ENCODE results near the gene XK.
"Not testable (repeated sequence)": the region's sequence is repeated elsewhere in the genome, so short reads cannot be mapped to it uniquely, and the experiment has no call there.

XK gene

DNA sequence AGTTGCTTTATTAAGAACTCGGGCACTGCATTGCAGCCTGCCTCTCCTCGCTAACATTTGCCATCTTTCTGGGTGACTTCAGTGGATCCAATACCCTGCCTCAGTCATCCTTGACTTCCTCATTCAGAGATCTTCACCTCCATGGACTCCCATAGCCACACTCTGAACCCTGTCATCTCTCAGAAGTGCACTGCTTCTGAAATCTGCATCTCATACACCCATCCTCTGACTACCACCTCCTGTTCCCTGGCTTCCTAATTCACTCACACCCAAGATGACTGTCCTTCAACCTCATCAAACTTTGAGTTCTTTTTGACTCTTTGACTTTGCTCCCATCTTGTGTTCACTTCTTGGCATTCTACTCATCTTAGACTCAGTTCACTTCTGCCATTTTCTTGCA lies 68.9 kb downstream of the XK start:
- DNase-seq (ENCODE audit: low read depth), result no peak

DNA sequence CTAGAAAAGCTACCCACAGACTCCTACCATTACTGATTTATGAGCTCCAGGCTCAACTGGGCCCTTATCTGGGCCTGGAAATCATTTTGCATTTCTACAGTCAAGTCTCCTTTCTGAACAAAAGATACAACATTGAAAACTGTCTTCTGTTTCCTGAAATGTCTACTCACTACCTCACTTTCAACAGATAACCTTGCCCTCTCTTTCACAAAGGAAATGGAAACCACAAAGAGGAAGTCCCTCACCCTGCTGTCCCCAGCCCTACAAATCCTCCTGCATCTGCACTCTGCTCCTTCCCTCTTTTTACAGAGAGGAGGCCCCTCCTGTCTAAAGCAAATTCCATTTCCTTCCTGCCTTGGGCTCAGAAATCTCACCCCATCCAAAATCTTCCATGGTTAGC lies 69.4 kb downstream of the XK start:
- DNase-seq (ENCODE audit: low read depth), result no peak

DNA sequence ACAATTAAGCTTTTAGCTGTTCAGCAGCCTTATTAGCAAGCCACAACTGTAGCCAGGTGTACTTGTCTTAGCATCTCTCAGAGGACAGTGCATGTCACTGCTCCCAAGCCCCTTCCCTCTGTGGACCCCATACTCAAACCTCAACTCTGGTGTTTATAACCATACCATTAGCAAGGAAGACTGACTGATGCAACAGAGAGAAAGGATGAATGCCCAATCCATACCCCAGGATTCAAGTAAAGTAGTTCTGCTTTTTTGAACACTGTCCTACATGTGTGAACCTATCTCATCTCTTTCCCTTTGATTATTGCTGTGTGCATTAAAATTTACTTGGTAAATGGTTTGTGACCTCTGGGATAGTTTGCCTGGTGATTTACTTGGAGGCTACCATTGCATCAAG lies 71.5 kb downstream of the XK start:
- DNase-seq (ENCODE audit: low read depth), result no peak

DNA sequence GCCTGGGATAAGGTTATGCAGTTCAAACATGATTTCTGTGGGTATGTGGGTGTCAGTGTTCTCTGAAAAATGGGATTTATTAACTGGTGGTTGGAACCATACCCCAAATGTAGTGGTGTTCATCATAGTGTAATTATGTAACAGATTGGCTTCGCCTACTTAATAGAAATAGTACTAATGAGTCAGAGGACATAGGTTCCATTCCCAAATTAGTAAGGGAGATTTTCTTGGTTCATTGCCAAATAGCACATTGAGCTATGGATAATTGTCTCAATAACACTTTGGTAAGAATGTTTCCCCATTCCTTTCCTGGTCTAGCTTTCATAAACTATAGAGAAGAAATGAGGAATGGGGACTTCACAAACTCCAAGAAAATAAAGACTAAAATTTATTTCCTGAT lies 73.8 kb downstream of the XK start:
- DNase-seq (ENCODE audit: low read depth), result no peak

DNA sequence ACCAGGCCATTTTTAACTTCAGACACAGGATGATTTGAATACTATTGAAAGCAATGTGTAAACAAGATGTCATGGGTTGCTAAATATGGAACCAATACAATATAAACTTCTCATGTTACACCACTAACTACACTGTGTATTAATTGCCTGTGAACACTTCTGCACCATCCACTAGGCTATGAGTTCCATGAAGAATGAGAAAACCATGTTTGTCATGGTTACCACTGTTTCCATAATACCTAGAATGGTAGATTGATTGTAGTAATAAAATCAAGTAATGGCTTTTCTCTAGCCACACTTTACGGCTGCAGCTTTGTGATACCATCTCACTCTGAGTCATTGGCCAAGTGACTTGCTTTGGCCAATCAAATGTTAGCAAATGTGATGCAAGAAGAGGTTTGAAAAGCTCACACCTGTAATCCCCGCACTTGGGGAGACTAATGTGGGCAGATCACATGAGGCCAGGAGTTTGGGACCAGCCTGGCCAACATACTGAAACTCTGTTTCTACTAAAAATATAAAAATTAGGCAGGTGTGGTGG lies 74.4 kb downstream of the XK start:
- DNase-seq (ENCODE audit: low read depth), result no peak

DNA sequence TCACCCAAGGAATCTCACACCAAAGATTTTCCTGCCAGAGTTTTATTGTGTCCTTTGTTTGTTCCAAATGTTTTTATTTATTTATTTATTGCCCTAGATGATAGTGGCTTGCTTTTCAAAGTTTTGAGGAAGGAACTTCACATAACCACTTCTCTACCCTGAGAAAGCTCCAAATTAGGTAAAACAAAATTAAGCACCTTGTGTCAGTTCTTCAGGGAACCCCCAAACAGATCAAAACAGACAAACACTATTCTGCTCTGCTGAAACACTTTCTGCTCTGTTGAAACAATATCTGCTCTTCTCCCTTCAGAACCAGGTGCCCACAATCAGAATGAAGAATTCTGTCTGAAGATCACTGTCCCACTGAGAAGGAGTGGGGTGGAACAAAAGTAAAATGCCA lies 77.8 kb downstream of the XK start:
- no peak for DNase-seq (ENCODE audit: low read depth)

DNA sequence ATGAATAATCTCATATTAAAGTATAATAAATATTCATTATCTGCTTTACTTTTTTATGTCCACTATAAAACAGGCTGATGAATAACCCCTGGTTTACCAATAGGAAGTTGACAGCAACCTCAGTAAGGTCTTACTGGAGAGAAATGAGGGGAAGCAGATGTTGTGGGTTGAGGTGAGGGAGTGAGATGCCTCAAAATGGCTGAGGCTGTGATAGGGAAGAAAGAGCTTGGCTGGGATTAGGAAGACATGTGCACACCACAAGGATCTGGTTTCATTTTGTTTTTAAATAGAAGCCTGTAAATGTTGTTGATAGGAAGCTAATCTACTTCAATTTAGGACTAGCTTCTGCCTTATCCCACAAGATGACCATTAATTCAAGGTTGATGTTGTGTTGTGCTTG lies 79.9 kb downstream of the XK start:
- DNase-seq (ENCODE audit: low read depth), result no peak

DNA sequence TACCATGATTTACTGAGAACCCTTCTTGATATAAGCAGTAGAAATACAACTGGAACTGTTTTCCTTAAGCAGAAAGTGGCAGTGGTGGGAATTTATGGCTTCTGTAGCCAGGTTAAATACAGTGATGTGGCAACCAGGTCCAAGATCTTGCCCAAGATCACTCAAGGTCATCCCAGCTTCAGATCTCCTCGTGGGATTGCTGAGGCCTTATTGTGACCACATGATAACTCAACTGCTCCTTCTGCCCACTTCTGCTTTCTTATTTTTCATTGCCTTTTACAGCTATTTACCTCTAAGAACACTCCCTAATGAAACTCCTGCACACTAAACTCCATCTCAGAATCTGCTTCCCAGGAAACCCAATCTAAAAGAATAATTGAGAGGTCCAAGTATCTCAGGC lies 81.8 kb downstream of the XK start:
- DNase-seq (ENCODE audit: low read depth), result no peak

DNA sequence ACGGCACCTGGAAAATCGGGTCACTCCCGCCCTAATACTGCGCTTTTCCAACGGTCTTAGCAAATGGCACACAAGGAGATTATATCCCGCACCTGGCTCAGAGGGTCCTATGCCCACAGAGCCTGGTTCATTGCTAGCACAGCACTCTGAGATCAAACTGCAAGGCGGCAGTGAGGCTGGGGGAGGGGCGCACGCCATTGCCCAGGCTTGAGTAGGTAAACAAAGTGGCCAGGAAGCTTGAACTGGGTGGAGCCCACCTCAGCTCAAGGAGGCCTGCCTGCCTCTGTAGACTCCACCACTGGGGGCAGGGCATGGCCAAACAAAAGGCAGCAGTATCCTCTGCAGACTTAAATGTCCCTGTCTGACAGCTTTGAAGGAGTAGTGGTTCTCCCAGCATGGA lies 83.3 kb downstream of the XK start:
- not testable (repeated sequence) for DNase-seq (ENCODE audit: low read depth)

DNA sequence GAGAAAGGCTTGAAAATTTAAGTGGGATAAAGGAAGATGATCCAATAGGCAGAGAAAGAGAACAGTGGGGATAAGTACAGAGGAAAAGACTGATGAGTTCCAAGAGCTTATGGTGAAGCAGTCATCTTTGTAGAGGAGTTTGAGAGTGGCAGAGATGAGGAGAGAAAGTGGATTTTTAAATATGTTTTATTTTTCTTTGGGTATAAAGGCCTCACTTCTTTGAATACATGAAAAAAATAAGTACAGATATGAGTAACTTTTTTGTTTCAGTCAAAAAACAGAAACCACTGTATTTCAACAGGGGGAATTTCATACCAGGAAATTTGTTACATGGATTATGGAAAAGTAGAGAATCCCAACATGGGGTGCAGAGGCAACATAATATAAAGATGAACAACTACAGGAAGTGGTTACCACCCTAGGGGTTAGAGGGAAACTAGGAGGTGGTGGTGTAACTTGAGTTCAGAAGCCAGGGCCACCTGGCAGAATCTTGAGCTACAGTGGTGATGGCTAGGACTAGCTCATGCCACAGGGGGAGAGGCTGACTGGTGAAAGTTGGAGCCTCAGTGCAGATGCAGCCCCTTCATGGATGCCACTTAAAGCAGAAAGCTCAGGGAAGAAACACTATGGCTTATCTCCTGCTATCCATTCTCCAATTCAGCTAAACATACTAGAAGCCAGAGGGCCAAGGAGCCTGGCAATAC lies 90.8 kb downstream of the XK start:
- DNase-seq (ENCODE audit: low read depth), result no peak

DNA sequence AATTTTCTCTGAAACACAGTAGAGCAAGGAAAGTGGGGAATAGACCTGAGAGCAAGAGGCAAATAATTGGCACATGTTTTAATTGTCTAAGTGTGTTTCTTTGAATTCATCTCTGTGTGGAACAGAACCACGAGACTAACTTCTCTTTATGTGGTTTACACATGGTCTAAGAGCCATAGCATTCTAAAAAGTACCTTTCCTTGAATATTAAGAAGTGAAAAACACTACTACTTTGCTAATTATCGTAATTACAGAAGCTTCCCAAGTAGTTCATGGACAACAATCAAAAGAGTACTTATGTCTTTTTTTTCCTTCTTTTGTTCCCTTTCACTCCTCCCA lies 91.4 kb downstream of the XK start:
- DNase-seq (ENCODE audit: low read depth), result no peak

DNA sequence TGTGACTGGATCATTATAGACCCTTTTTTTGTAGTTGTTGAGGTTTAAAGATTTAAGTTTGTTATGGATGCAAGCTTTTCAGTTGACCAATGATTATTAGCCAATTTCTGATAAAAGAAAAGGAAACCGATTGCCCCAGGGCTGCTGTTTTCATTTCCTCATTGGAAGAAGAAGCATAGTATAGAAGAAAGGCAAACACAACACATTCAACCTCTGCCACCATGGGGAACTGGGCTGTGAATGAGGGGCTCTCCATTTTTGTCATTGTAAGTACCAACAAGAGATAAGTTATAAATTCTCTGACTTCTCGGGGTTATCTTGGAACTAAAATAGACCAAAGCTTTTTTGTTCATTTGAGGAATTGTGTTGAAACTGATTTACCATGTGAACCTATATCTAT lies 94.3 kb downstream of the XK start, which contains the start of gene CYBB:
CYBB (plus strand) TSS at position 203 of the 400 bp plus-strand sequence; CDS start at position 222, 19 bp downstream.
- DNase-seq (ENCODE audit: low read depth), result no peak

DNA sequence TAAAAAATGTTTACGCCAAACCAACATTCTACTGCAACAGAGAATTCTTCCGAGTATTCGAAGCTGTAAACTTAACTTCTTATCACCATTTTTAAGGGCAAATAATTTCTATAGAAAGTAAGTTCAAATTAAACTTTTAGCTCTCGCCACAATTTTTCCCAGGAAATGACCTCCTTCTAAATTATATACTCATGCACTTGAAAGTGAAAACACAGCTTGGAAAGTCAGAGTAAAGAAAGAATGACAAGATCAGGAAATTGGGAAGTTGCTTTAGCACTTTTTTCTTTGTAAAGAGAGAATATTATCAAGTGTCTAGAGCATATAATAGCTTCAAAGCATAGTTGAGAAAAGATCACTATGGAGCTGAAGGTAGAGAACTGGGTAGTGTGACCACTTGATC lies 95.5 kb downstream of the XK start:
- DNase-seq (ENCODE audit: low read depth), result no peak
